Motor neuron (in vitro differentiated cells): ENCODE measurements around the gene COQ10B. TPM values are rescaled to one million over a fixed set of nuclear protein-coding genes. Genes with fewer than 3 reads are reported as not detected.
"Not testable (repeated sequence)": the region's sequence is repeated elsewhere in the genome, so short reads cannot be mapped to it uniquely, and the experiment has no call there.

Source experiments
- ATAC-seq, 8 experiments: fragments of 200-7000 bp; cut with Tn5 transposase; replicated peaks in 6 of 8; 2 replicates each; pipeline ENCODE4 v1.8.0; 2021; ENCODE audit warnings: mild to moderate bottlenecking in 8 of 8, moderate library complexity in 8 of 8
- H3K27ac ChIP-seq, 2 donors: fragments of 250-450 bp; sonication (Bioruptor Pico); 2 replicates each; pipeline ENCODE4 v1.9.0; 2021; ENCODE audit warnings: antibody characterized with exemption in 2 of 2, mild to moderate bottlenecking in 2 of 2, moderate library complexity in 1 of 2
- H3K4me1 ChIP-seq, 2 donors: fragments of 250-450 bp; sonication (Bioruptor Pico); replicated peaks in 1 of 2; 2 replicates each; pipeline ENCODE4 v1.6.1; 2021; ENCODE audit warnings: antibody characterized with exemption in 2 of 2, mild to moderate bottlenecking in 2 of 2, moderate library complexity in 1 of 2
- H3K4me3 ChIP-seq, 5 donors: fragments of 250-450 bp; sonication (Bioruptor Pico); 2 replicates each; pipeline ENCODE4 v1.9.0; 2021; ENCODE audit warnings: antibody characterized with exemption in 5 of 5, mild to moderate bottlenecking in 5 of 5, moderate library complexity in 4 of 5
- WGBS, 10 experiments: fragments of 450-650 bp; shearing (Covaris generic); methylation state at CpG; one replicate each; pipeline ENCODE4 v1.0.0; 2022; 5-methylcytosine and 5-hydroxymethylcytosine counted together
- in situ Hi-C, 9 experiments: fragments of 400-800 bp; cut with MboI; loops; one replicate each; pipeline ENCODE4 v1.15.0; 2021; ENCODE audit warnings: low sequenced_read_pairs in 9 of 9, low pct_unique_long_range_greater_than_20kb in 2 of 9; ENCODE audit not compliant: unreplicated experiment in 9 of 9
- total RNA-seq, 8 experiments: library from RNA; unstranded; fragments of 300-600 nt; gene quantifications; 2 replicates each; pipeline versions ENCODE4 v1.2.3 to v1.2.4, GENCODE V29; 2022

COQ10B gene
- total RNA-seq, 8 experiments from 2014 or later, result 11.4 to 66.0 (median 35.0) TPM

DNA sequence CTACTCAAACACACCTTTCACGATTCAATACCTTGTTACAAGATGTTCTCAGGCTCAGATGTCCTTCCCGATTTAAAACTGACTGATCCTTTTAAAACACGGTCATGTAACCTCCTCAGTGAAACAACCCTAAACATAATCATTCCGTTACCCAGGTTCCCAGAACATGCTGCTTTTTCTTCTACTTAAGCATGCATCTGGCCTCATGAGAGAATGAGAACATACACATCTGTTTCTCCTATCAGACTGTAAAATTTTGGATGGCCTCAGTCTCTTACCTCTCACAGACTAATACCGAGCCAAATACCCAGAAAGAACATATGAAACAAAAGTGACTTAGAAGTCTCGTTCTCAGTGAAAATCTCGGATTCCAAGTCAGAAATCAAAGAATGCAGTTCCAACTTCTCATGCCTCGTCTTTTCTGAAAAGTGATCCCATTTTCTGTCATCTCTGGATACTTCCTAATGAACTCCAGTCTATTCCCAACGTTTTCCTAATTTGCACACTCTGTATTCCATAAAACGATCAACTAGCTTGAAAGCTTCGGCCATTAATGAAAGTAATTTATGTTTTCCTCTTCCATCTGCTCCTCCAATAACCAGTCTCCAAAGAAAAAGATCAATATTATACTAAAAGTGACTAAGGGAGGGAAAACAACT, 19.4 kb upstream of the COQ10B start:
- Histone ChIP-seq H3K4me1 (peaks cover 10 to 19% of the 10 kb centered on the region in 2 donors), H3K4me3 (peak overlapping the region; percentile 71 to 92 (median 81)), H3K27ac (peak overlapping the region; percentile 96 to 98)
- in situ Hi-C loops, result no loop called here
- ATAC-seq, result no peak
- 0 to 6% (median 0%) methylated on average over 4 to 10 of the region's 11 CpGs for WGBS, 10 experiments

DNA sequence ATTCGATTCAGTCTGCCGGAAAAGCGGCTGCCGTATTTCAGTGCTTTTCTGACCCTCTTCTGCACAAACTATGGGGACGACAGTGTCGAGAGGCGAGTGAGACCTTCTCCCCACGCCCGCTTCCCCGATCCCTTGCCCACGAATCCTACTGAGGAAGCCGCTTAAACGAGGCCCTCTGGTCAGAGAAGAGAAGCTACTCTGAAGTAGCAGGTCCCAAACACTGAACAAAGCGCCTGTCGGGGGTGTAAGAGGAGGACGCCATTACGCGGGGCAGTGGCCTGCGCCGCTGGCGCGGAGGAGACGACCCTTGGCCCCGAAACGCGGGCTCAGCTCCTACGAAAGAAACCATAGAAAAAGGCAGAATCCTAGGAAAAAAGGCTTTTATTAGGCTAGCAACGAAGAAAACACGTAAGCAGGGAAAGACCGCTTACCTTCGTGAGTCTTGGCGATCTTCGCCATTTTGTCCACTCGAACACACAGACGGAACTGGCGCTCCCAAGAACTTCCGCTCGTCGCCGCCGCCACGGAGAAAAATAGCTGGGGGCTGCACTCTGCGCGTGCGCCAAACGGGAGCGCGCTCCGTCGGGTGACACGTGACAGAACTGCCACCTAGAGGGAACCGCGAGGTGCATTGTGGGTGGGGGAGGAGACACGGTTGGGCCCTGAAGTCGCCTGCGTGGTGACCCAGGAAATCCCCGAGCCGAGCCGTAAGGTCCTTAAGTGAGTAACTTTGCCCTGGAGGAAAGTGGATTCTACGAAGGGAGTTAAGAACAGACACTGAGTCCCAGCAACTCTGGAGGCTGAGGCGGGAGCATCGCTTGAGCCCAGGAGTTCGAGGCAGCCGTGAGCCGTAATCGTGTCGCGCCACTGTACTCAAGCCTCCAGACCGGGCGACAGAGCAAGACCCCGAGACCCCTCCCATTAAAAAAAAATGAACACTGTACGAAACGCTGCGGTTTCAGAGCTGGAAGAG, 18.5 kb upstream of the COQ10B start, which contains the start of gene SF3B1:
Gene SF3B1, minus strand, starts transcription at position 488 of the 973 bp plus-strand sequence. Its CDS starts 29 bp downstream, at position 459.
- WGBS, 10 experiments, result 0 to 9% (median 0%) methylated on average over 1 to 45 of the region's 74 CpGs
- Histone ChIP-seq H3K4me1 (peaks cover 10 to 19% of the 10 kb centered on the region in 2 donors), H3K27ac (peak within 1 kb of the TSS; percentile 96 to 98), H3K4me3 (peak within 1 kb of the TSS; percentile 71 to 92 (median 81))
- in situ Hi-C loops, result no loop called here
- ATAC-seq, result peak; percentile 84 to 95 (median 92)

DNA sequence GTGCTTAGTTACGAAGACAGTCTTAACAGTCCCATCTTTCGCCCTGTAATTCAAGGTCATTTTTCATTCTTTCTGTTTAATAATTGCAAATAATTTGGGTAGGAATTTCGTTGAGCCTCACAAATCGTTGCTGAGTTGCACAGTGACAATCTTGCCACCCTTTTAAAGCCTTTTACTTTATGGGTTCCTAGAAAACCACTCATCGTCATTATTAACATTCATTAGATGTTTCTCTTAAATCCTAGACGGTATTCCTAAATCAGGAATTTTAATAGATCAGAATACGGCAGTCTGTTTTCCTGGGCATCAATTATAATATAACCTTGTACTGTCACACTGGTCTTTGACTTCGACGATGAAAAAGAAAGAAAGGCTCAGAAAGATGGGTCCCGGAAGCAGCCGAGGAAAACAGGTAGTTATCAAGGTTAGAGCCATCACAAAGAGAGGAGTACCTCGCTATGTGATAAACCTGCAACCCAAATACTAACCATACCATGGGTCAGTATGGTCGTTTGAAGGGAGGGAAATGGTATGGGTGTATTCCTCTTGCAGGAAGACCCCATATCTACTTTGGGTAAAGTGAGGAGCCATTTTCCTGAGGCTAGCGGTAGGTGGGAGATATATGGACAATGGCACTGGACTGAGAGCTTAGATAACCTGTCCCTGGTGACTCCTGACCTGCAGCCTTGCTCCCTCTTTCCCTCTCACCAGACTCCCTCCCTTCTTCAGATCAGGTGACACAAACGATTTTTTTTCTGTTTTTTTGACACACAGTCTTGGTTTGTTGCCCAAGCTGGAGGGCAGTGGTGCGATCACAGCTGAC, 17.5 kb upstream of the COQ10B start:
- H3K4me3 ChIP-seq, result peak overlapping the region; percentile 71 to 92 (median 81)
- H3K27ac ChIP-seq, result peak overlapping the region; percentile 89 to 98
- peak in 1 of 8 experiments; percentile 11 for ATAC-seq
- peaks cover 10 to 19% of the 10 kb centered on the region in 2 donors for H3K4me1 ChIP-seq
- in situ Hi-C loops, result no loop called here
- WGBS, 10 experiments, result 0 to 27% (median 23%) methylated on average over 2 to 16 of the region's 16 CpGs

DNA sequence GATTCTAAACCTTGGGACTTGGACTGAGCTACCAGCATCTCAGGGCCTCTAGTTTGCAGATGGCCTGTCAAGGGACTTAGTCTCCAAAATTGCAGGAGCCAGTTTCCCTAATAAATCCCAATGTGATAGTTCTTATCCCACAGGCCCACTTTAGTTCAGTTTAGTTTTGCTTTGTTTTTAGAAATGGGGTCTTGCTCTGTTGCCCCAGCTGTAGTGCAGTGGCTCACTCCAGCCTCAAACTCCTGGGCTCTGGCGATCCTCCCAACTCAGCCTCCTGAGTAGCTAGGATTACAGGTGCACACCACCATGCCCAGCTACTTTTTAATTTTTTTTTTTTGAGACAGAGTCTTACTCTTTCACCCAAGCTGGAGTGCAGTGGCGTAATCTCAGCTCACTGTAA, 16.0 kb upstream of the COQ10B start:
- 90 to 100% (median 96%) methylated on average over 1 to 2 of the region's 2 CpGs; no CpG with 5 or more reads in 4 of the 10 experiments for WGBS, 10 experiments
- peaks cover 9 to 14% of the 10 kb centered on the region in 2 donors for H3K4me1 ChIP-seq
- no peak overlapping the region for H3K27ac ChIP-seq
- in situ Hi-C loops, result no loop called here
- H3K4me3 ChIP-seq, result no peak overlapping the region
- ATAC-seq, result no peak

DNA sequence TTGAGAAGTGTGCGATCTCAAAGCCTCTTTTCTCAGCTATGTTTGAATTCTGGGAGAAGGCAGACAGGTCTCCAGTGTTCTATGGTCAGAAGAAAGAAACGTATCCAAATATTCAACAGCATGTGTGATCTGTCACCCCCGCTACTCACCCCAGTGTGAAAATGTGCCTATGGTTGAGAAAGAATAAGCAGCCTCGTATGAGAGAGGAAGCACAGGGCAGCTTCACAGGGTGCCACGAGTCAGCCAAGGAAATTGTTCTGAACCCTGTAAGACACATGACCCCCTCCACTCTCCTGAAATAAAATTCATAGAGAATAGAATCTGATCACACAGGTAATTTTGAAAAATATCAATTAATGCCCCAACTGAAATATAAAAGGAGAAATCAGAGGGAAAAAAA, 10.5 kb upstream of the COQ10B start:
- in situ Hi-C loops, result no loop called here
- no peak for ATAC-seq
- Histone ChIP-seq H3K4me1 (no peaks in the 10 kb centered on the region), H3K4me3 (no peak overlapping the region), H3K27ac (no peak overlapping the region)
- 0 to 81% (median 50%) methylated on average over 1 to 4 of the region's 5 CpGs; no CpG with 5 or more reads in 1 of the 10 experiments for WGBS, 10 experiments

DNA sequence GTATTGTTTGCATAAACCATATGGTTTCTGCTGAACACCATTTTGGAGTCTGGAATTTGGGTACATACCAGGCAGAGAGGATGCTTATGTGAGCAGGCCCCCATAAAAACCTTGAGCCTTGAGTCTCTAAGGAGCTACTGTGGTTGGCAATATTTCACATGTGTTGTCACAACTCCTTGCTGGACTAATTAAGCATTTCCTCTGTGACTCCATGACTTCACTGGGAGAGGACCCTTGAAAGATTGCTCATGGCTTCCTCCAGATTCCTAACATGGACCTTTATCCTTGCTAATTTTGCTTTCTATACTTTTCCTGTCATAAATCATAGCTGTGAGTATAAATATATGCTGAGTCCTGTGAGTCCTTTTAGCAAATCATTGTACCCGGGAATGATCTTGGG, 7.6 kb upstream of the COQ10B start:
- WGBS, 10 experiments, result 44 to 100% (median 80%) methylated on average over 1 of the region's 1 CpG; no CpG with 5 or more reads in 3 of the 10 experiments
- Histone ChIP-seq H3K27ac (no peak overlapping the region), H3K4me1 (no peaks in the 10 kb centered on the region), H3K4me3 (no peak overlapping the region)
- ATAC-seq, result peak in 2 of 8 experiments; percentile 15 to 20
- in situ Hi-C loops, result no loop called here

DNA sequence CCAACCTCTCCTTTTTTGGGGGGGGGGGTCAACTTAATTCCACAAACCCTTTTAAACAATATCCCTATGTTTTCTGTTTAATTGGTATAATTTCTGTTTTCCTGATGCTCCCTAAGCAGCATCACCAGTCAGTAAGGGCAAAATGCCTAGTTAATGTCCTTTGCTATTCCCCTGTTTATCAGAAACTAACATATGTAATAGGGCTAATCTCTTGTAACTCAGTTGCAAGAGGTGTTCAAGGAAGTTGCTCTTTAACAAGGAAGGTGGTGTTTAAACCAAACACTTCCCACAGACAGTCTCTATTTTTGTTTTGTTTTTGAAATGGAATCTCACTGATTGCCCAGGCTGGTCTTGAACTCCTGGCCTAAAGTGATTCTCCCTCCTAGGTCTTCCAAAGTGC, 6.5 kb upstream of the COQ10B start:
- no peak for ATAC-seq
- H3K4me1 ChIP-seq, result no peaks in the 10 kb centered on the region
- H3K27ac ChIP-seq, result no peak overlapping the region
- in situ Hi-C loops, result no loop called here
- no peak overlapping the region for H3K4me3 ChIP-seq

DNA sequence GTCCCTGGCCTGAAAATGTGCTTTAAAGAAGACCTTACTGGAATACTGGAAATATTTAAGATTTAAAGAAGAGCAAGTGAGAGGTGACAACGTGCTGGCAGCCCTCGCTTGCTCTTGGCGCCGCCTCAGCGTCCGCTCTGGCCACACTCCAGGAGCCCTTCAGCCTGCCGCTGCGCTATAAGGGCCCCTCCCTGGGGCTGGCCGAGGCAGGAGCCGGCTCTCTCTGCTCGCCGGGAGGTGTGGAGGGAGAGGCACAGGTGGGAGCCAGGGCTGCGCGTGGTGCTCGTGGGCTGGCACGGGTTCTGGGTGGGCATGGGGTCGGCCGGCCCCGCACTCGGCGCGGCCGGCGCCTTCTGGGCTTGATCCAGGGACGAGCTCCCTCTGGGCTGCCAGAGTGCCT, 2.9 kb upstream of the COQ10B start:
- 83 to 100% methylated on average over 2 to 3 of the region's 25 CpGs; no CpG with 5 or more reads in 8 of the 10 experiments for WGBS, 10 experiments
- Histone ChIP-seq H3K27ac (no peak overlapping the region), H3K4me3 (no peak overlapping the region), H3K4me1 (peaks cover 0 to 9% of the 10 kb centered on the region in 2 donors)
- in situ Hi-C loops, result no loop called here
- ATAC-seq, result no peak

DNA sequence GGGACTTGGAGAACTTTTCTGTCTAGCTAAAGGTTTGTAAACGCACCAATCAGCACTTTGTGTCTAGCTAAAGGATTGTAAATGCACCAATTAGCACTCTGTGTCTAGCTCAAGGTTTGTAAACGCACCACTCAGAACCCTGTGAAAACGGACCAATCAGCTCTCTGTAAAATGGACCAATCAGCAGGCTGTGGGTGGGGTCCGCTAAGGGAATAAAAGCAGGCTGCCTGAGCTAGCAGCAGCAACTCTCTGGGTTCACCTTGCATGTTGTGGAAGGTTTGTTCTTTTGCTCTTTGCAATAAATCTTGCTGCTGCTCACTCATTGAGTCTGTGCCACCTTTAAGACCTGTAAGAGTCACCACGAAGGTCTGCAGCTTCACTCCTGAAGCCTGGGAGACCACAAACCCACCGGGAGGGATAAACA, 2.4 kb upstream of the COQ10B start:
- WGBS, 10 experiments, result 43 to 100% (median 72%) methylated on average over 1 to 4 of the region's 6 CpGs; no CpG with 5 or more reads in 5 of the 10 experiments
- in situ Hi-C loops, H3K27ac ChIP-seq, H3K4me3 ChIP-seq, H3K4me1 ChIP-seq, ATAC-seq: not testable (repeated sequence)

DNA sequence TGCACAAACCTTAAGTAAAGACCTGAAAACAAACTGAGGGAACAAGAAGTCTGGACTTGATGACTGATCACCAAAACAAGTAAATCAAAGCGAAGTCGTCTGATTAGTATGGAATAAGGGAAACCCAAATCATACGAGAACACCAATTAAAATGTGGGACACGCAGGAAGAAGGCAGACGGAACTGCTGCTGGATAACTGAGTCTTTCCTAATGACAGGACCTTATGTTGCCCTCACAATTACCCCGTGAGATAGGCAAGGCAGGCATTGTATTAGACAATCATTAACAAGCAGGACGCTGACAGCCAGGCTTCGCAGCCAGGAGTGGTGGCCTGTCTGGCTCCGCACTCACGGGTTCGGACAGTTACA, 614 bp upstream of the COQ10B start:
- Histone ChIP-seq H3K4me3 (peak overlapping the region; percentile 36 to 91 (median 47)), H3K27ac (peak overlapping the region; percentile 53 to 75), H3K4me1 (peaks cover 0 to 9% of the 10 kb centered on the region in 2 donors)
- in situ Hi-C loops, result no loop called here
- 0 to 29% (median 3%) methylated on average over 1 to 10 of the region's 11 CpGs; no CpG with 5 or more reads in 1 of the 10 experiments for WGBS, 10 experiments
- no peak for ATAC-seq

DNA sequence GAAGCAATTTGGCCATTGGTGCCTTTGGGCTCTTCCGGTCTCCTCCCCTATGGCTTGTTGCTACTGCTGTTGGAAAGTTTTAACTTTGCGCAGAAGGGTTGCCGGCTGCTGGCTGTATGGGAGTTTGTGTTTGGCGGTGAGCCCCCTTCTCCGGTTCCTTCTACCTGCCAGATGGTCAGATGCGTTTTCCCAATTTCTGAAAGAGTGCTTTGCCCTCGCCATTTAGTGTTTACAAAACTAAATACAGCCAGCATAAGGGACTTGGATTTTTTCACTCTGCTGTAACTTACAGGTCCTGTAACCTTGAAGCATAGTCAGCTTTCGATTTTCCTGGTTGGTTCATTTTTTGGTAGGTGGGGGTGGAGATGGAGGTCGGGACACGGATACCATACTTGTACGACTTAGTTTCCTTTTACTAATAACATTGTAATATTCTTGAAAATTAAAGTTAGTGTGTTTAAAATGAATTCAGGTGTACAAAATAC, 604 bp downstream of the COQ10B start:
- WGBS, 10 experiments, result 0 to 20% (median 2%) methylated on average over 2 to 11 of the region's 11 CpGs; no CpG with 5 or more reads in 1 of the 10 experiments
- H3K4me3 ChIP-seq, result peak overlapping the region; percentile 59 to 91 (median 80)
- peak in 1 of 8 experiments; percentile 59 for ATAC-seq
- in situ Hi-C loops, result no loop called here
- peaks cover 0 to 9% of the 10 kb centered on the region in 2 donors for H3K4me1 ChIP-seq
- peak overlapping the region; percentile 89 to 92 for H3K27ac ChIP-seq

DNA sequence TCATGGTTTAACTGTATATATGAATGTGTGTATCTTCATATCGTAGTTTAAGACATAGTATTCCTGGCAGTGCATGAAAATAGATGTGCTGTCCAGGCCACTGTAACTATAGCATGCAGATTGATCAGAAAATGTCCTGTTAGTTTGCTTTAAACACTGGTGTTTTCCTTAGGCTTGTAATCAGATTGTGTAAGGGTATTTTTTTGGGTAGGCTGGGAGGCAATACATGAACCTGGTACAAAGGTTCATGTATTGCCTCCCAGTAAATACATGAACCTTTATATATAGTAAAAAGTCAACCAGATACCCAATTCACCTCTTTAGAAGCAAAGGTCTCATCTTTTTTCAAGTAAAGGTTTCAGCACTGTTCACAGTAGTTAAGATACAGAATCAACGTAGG, 1.6 kb downstream of the COQ10B start:
- peak overlapping the region in 4 of 5 donors; percentile 59 to 91 (median 83) for H3K4me3 ChIP-seq
- H3K4me1 ChIP-seq, result peaks cover 0 to 9% of the 10 kb centered on the region in 2 donors
- 67 to 100% (median 100%) methylated on average over 1 to 2 of the region's 2 CpGs; no CpG with 5 or more reads in 6 of the 10 experiments for WGBS, 10 experiments
- no peak overlapping the region for H3K27ac ChIP-seq
- ATAC-seq, result no peak
- in situ Hi-C loops, result no loop called here
